HepG2 (cell line): Measurements from ENCODE around the gene UQCC2.

Experiments
- CREB1 ChIP-seq, 2 experiments: fragments of 450-650 bp in 1 of 2; IDR thresholded peaks; 2 replicates each; pipeline ENCODE4 v1.6.1; 2016 to 2017; ENCODE audit warnings: control low read depth in 1 of 2, mild to moderate bottlenecking in 1 of 2, missing compliant biosample characterization in 1 of 2, missing genetic modification characterization in 1 of 2
- JUND ChIP-seq: sonication (generic); formaldehyde crosslinking; IDR thresholded peaks from 2 replicates; pipeline ENCODE4 v1.8.0; 2022; ENCODE audit warnings: mild to moderate bottlenecking, missing genetic modification reagents
- REST ChIP-seq, 2 experiments: IDR thresholded peaks; 2 replicates each; pipeline ENCODE4 v1.6.1; 2011 to 2012; ENCODE audit warnings: low read length in 2 of 2, borderline replicate concordance in 1 of 2, low read depth in 1 of 2, mild to moderate bottlenecking in 1 of 2, moderate library complexity in 1 of 2
- RFX5 ChIP-seq: IDR thresholded peaks from 2 replicates; pipeline ENCODE4 v1.6.1; 2011; ENCODE audit warnings: low read depth, low read length, improper control_type of control experiment
- SP1 ChIP-seq, 2 experiments: fragments of 450-650 bp in 1 of 2; sonication (generic) in 1 of 2; formaldehyde crosslinking in 1 of 2; IDR thresholded peaks; 2 replicates each; pipeline versions ENCODE4 v1.4.0 to v1.6.1; 2016 to 2020; ENCODE audit warnings: missing genetic modification reagents in 1 of 2
- ZFP36L2 ChIP-seq: sonication (generic); formaldehyde crosslinking; IDR thresholded peaks from 2 replicates; pipeline ENCODE4 v1.4.0; 2020; ENCODE audit warnings: missing genetic modification reagents
- ZNF3 ChIP-seq: IDR thresholded peaks from 2 replicates; pipeline ENCODE4 v1.7.0; 2017; ENCODE audit warnings: inconsistent platforms
- TF ChIP-seq, protein P1 (sequence below): sonication (generic); formaldehyde crosslinking; IDR thresholded peaks from 2 replicates; pipeline ENCODE4 v1.5.0; 2020; ENCODE audit warnings: missing genetic modification reagents
- TF ChIP-seq, protein P2 (sequence below): sonication (generic); formaldehyde crosslinking; IDR thresholded peaks from 2 replicates; pipeline ENCODE4 v1.5.0; 2020; ENCODE audit warnings: mild to moderate bottlenecking, missing genetic modification reagents, moderate library complexity

- TF ChIP-seq CREB1 (IDR thresholded peaks at IDR 0.05) (no peak), CREB1 (CRISPR knock-in tag; IDR thresholded peaks at IDR 0.05) (no peak), ZNF3 (CRISPR knock-in tag) (no peak), RFX5 (no peak), REST (IDR thresholded peaks at IDR 0.05; ENCODE audit: borderline replicate concordance in 1 of 2, low read depth in 1 of 2, low read length in 2 of 2) (no peak), SP1 (IDR thresholded peaks at IDR 0.05) (no peak), SP1 (CRISPR knock-in tag; IDR thresholded peaks at IDR 0.05) (no peak), ZFP36L2 (no peak), JUND (CRISPR knock-in tag) (no peak)
- TF ChIP-seq, protein P1, sequence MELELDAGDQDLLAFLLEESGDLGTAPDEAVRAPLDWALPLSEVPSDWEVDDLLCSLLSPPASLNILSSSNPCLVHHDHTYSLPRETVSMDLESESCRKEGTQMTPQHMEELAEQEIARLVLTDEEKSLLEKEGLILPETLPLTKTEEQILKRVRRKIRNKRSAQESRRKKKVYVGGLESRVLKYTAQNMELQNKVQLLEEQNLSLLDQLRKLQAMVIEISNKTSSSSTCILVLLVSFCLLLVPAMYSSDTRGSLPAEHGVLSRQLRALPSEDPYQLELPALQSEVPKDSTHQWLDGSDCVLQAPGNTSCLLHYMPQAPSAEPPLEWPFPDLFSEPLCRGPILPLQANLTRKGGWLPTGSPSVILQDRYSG (CRISPR knock-in tag), result no peak
- TF ChIP-seq, protein P2, sequence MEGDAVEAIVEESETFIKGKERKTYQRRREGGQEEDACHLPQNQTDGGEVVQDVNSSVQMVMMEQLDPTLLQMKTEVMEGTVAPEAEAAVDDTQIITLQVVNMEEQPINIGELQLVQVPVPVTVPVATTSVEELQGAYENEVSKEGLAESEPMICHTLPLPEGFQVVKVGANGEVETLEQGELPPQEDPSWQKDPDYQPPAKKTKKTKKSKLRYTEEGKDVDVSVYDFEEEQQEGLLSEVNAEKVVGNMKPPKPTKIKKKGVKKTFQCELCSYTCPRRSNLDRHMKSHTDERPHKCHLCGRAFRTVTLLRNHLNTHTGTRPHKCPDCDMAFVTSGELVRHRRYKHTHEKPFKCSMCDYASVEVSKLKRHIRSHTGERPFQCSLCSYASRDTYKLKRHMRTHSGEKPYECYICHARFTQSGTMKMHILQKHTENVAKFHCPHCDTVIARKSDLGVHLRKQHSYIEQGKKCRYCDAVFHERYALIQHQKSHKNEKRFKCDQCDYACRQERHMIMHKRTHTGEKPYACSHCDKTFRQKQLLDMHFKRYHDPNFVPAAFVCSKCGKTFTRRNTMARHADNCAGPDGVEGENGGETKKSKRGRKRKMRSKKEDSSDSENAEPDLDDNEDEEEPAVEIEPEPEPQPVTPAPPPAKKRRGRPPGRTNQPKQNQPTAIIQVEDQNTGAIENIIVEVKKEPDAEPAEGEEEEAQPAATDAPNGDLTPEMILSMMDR (CRISPR knock-in tag), result no peak
Observed at GRCh38 chr6:33756211-33756954, 44.9 kb upstream of the UQCC2 start.
